Amniotic epithelial cell (primary cell): ENCODE data around the gene HS6ST2.

ENCODE experiments used
- DNase-seq: peaks from one replicate; pipeline ENCODE4 v3.0.0-alpha.2; 2010; ENCODE audit warnings: low read depth

Gene HS6ST2

DNA sequence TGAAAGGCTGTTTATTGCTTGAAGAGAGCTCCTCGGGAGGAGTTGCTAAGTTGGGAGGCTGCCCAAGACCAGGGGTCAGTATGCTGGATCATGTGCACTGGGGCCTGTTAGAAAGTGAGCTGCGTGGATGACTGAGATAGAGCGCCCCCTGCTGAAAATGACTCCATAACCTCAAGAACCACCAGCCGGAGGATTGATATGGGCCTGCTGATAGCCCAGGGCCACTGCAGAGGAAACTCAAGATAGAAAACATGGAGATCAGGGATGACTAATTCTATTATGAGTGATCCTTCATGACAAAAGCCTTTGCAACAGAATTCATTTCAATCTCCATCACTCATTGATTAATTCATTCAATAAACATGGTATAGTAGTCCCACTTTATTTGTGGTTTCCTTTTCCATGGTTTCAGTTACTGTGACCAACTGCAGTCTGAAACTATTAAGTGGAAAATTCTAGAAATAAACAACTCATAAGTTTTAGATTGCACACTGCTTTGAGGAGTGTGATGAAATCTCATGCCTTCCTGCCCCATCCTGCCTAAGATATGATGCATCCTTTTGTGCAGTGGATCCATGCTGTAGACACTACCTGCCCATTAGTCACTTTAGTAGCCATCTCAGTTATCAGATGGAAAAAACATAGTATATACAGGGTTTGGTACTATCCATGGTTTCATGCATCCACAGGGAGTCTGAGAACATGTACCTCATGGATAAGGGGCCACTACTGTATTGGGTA lies 342.9 kb downstream of the HS6ST2 start:
- peak; percentile 71 for DNase-seq

DNA sequence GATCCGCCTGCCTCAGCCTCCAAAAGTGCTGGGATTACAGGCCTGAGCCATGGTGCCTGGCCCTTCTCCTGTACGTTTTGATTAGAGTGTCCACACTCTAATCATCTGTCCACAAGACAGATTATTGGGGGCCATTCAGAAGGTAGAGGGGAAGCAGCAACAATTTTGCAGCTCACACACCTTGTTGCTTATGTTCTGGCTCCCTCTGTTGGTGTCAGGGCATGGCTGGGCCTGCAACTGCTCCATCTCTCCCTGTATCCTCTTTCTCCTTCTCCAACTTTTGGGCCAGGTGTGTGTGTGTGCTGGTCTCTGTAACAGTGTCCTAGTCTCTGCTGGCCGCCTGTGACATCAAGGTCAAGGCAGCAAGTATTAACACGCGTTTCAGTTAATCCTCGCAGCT lies 344.1 kb downstream of the HS6ST2 start:
- DNase-seq = peak; percentile 6

DNA sequence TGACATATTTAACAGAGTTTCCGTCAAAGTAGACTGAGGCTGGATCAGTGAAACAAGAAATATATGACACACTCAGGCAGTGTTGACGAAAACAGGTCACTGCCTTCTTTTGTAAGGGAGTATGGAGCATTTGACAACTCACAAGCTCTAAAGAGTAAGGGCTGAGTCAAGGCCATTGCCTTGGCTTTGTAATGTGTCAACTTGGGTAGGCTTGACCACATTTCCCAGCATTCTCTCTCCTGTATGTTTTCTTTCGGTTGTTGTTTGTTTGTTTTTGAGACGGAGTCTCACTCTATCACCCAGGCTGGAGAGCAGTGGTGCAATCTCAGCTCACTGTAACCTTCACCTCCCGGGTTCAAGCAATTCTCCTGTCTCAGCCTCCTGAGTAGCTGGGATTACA lies 344.6 kb downstream of the HS6ST2 start:
- DNase-seq = no peak

DNA sequence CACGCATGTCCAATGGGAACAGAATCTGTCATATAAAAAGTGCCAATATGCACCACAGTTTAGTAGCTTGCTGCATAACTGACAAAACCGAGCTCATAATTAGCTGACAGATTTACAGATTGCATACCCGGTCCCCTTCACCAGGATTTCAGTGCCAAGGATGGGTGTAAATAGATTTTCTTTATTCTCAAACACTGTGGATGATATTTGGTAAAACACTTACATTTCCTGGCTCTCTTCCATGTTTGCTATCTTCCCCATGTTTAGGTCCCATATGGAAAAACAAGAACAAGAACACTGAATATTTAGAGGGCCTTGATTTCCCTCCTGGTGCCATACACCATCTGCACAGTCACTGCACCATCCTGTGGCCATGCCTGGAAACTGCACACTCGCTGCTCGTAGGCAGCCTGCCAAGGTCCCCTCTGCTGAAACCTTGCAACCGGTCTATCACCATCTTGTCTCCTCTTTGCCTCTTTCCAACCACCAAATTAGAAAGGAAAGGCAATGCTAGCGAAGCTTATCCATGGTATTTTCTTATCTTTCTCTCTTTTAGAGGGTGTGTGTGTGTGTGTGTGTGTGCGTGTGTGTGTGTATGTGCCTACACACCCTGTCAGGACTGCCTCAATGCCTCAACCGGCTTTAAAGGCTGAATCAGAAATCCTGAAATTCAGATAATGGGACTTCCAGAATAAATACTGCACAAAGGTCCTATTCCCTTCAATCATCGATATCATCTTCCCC lies 345.4 kb downstream of the HS6ST2 start:
- peak; percentile 34 for DNase-seq

DNA sequence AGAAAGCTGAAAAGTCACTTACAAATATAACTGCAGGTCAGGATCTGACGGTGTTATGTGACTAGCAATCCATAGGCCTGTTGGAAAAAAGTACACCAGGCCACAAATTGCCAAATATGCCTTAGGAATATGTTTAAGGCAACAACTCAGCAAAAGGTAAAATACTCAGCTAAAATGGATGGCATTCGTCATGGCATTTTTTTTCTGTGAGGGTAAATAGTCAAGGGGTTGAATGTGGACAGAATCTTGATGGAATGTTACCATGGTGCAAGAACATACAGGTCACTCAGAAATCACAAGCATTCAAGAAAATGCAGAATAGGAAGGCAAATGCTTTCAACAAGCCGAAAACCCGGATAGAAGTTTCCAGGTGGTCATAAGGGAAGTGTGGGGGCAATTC lies 347.9 kb downstream of the HS6ST2 start:
- DNase-seq = no peak

DNA sequence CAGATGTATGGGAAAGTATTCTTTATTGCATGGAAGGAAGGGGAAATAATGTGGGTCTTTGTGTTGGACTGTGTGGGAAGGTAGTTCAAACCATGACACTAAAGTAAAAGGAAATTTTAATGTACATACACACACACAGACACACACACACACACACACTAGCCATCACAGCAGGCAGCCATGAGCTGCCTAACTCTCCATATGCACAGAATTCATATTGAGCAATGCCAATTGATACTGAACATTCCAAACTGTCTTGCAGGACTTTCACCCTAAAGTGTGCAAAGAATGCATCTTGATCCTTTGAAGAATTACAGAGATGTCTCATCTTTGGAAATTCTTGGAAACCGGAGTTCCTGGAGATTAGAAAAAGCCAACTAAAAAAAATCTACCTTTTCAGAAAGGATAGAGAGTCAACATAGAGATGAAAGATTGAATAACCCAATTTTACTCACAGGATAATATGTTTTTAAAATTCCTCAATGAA lies 349.0 kb downstream of the HS6ST2 start:
- peak; percentile 11 for DNase-seq

DNA sequence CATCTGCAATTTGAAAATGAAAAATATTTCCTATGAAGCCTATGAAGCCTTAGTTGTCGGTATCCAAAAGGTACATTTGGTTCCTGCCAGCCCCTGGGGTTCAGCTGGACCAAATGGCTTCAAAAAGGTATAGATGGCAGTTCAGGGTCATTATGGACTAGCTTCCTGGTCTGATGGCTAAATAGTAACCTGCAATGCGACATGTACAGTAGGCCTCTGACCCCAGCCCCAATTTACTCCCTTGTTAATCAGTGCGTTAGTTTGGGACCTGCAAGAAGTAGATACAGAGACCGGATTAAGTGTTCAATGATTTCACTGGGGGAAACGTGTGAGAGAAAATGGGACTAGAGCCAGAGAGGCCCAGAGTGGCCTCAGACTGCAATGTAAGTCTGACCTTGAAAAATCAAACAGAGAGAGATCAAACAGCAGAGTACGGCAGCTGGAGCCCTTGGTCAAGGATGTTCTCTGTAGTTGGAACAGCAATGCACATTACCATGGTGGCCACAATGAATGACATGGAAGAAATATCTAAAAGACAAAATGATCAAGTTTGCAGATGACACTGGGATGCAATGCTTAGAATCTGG lies 354.6 kb downstream of the HS6ST2 start:
- DNase-seq = no peak

DNA sequence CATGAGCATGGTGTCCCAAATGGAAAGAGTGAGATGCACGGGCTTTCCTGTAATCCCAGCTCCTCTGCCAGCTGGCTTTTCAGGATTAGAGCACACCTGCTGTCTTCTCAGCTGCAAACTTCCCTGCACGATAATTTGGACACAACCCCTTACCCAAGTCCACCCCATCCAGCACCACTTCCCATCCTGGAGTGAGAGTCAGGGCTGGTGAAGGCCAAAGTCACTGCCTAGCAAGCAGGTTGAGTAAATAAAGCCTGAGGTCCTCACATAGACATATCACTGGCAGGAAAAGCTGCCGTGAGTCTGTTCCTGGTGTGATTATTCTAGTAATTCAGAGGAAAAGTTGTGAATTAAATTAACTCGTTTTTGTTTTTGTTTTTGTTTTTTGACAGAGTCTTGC lies 355.7 kb downstream of the HS6ST2 start:
- DNase-seq = no peak

DNA sequence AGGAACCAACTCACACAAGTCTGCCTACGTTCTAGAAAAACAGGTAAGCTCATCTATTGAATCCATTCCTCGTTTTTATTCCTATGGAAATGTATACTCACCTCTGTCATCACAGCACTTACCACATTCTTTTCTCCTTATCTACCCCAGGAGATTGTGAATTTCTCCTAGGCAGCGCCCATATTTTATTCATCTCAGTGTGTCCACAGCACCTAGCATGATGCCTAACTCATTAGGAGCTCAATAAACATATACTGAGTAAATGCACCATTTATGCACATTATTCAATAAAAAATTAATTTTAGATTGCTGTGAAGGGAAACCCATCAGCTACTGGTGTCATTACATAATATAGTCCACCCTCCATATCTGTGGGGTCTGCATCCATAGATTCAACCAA lies 363.4 kb downstream of the HS6ST2 start:
- no peak for DNase-seq

DNA sequence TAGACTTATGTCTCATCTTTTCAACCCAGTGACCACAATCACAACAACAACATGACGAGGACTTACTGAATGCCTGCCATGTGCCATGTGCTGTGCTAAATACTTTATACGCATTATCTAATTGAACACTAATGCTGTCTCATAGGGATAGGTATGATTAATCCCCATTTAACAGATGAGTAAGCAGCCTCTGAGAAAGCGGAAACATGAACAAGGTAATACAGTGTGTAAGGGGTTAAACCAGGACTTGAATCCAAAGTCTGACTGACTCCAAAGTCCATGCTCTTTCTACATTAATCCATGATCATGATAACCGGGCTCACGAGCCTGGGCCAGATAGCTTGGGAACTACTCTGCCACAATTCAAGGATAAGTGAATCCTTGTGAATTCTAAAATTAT lies 364.3 kb downstream of the HS6ST2 start:
- no peak for DNase-seq

DNA sequence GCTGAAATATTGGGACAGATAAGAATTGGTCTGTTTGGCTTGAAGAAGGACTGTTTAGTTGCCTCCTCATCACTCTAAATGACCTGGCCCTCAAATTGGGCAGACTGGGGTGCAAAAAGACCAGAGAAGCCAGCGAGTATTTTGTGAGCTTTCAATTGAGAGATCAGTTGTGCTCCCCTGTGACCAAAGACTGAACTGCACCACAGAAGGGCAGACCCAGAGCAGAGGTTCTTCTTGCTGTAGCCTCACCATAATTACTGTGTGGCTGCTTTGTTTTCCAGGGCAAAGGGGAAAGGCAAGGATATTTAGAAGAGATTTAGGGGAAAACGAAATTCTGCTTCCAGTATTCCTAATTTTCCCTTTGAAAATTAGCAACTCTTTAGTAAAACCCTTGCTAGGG lies 365.5 kb downstream of the HS6ST2 start:
- no peak for DNase-seq

DNA sequence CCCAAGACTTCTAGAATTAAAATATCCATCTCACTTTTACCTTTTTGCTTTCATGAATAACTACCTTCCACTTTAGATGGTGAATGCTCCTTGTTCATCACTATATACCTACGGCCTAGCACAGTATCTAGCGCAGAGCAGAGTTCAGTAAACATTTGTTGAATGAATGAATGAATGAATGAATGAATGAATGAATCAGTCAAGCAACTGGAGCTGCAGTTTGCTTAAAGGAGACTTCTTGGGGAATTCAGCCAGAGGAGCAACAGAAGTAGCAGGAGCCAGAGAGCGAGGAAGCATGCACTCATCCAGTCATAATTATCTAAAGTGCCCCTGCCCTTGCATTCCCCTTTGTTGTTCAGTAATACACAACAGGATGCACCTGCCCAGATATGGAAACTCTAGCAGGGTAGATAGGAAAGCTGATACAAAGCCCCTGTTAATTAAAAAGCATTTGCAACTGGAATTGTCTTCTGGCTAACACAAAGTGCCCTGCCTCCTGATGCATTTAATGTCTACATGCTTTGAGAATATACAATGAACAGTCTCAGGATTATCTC lies 366.6 kb downstream of the HS6ST2 start:
- DNase-seq = no peak

DNA sequence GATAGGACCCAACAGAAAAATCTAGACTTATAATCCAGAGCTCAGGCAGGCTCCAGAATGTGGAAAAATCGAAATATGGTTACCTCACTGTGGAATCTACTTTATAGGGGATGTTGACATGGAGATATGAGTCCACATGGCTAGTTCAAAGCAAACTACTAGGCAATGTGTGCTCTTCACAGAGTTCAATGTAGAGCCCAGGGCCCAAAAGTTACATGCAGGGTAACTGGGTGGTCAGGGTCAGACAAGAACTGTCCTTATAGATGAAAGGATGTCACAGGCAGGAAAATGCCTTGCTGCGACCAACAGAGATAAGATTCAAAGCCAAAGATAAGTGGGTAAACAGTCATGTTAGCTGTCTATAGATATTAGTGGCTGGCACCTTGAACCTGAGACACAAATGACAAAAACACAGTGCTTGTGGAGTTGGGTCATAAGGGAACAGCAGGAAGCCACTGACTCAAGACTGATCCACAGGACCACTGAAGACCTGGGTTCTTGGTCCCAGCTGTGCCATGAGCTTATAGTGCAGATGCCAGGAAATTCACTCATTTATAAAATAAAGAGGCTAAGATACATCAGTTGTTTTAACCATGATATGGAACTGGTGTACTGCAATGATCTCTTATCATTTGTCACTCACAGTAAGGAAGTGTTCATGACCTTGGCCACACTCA lies 367.9 kb downstream of the HS6ST2 start:
- DNase-seq = no peak

DNA sequence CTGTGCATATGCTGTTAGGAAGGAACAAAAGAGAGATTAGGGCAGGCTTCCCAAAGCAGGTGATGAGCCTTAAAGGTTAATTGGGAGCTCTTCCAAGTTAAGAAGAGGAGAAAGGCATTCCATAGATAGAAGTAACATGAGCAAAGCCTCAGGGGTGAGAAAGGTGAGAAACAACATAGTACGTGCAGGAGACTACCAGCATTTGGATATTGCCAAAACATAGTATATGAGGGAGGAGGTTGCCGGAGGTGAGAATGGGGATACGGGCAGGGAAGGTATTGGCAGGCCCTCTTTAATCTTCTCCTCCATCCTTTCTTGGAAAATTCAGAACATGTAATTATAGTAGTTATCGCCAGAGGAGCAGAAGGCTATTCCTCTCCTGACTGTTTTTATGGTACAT lies 373.5 kb downstream of the HS6ST2 start:
- no peak for DNase-seq

DNA sequence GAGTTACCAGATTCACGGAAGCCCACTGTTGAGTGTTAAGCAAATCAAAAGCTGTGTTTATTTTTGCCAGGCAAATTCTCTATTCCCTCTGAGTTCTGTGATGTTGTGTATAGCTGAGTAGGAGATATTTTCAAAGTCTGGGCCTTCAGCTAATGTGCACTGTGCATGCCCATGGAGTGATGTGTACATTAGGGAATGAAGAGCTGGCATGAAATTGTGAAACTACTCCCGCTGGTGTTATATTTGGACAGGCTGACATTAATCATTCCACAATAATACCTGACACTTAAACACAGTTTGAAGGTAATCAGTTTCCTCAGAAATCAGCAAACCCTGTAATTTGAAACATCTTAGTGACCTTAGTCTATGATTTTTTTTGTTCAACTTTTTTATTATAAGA lies 381.5 kb downstream of the HS6ST2 start:
- peak; percentile 31 for DNase-seq
